B cell (primary cell): ENCODE results near the gene JARID2. TPM values are rescaled to one million over a fixed set of nuclear protein-coding genes. Genes with fewer than 3 reads are reported as not detected.

Source experiments
- ATAC-seq: fragments of 200-7000 bp; cut with Tn5 transposase; one replicate; pipeline ENCODE4 v1.10.0; 2021; ENCODE audit warnings: low read depth, mild to moderate bottlenecking, moderate number of reproducible peaks, moderate library complexity
- CTCF ChIA-PET: fragments of 350-600 bp; sonication (Branson Sonifier 250); formaldehyde crosslinking; loops from one replicate; lab custom pipeline; 2021; ENCODE audit warnings: antibody characterized with exemption, inconsistent platforms; lab: Charles Lee
- POLR2A ChIA-PET: fragments of 350-600 bp; sonication (Branson Sonifier 250); formaldehyde crosslinking; loops from one replicate; lab custom pipeline; 2021; ENCODE audit warnings: antibody characterized with exemption; lab: Charles Lee
- DNase-seq: peaks from one replicate; pipeline ENCODE4 v3.0.0; 2013
- H2AFZ ChIP-seq: 2 replicates; pipeline ENCODE4 v1.6.1; 2012; ENCODE audit warnings: mild to moderate bottlenecking, low read depth, low read length; ENCODE audit not compliant: insufficient read depth, poor library complexity, severe bottlenecking
- H3K27ac ChIP-seq, 2 donors: 1 replicate in 1 of 2; 2 replicates in 1 of 2; pipeline ENCODE4 v1.5.1; 2012 to 2013; ENCODE audit warnings: low read length in 2 of 2, mild to moderate bottlenecking in 2 of 2, moderate library complexity in 1 of 2
- H3K27me3 ChIP-seq, 4 experiments: fragments of 200-600 bp in 1 of 4; sonication (generic) in 1 of 4; replicated peaks in 1 of 4; 1 replicate in 2 of 4; 2 replicates in 2 of 4; pipeline versions ENCODE4 v1.6.1 to v1.7.0; 2013 to 2016; ENCODE audit warnings: low read length in 3 of 4, mild to moderate bottlenecking in 2 of 4, mixed read lengths in 1 of 4, moderate library complexity in 1 of 4; ENCODE audit not compliant: insufficient read depth in 4 of 4, control insufficient read depth in 3 of 4; ENCODE audit errors: control extremely low read depth in 1 of 4
- H3K36me3 ChIP-seq, 2 experiments: replicated peaks in 1 of 2; 1 replicate in 1 of 2; 2 replicates in 1 of 2; pipeline versions ENCODE4 v1.6.1 to v1.7.1; 2013; ENCODE audit warnings: low read length in 1 of 2; ENCODE audit not compliant: insufficient read depth in 2 of 2, control insufficient read depth in 1 of 2; ENCODE audit errors: control extremely low read depth in 1 of 2, extremely low read depth in 1 of 2
- H3K4me1 ChIP-seq, 2 donors: fragments of 200-600 bp in 1 of 2; sonication (generic) in 1 of 2; 1 replicate in 1 of 2; 2 replicates in 1 of 2; pipeline versions ENCODE4 v1.5.1 to v1.6.1; 2013 to 2017; ENCODE audit warnings: low read length in 2 of 2; ENCODE audit not compliant: control insufficient read depth in 2 of 2, insufficient read depth in 2 of 2
- H3K4me2 ChIP-seq: replicated peaks from 2 replicates; pipeline ENCODE3; 2012; ENCODE audit warnings: mild to moderate bottlenecking, low read depth, low read length; ENCODE audit not compliant: poor library complexity, severe bottlenecking
- H3K4me3 ChIP-seq, 5 experiments: fragments of 200-600 bp in 1 of 5; sonication (generic) in 1 of 5; 1 replicate in 3 of 5; 2 replicates in 2 of 5; pipeline versions ENCODE4 v1.5.1 to v1.7.0; 2011 to 2016; ENCODE audit warnings: low read length in 4 of 5, mild to moderate bottlenecking in 4 of 5, low read depth in 2 of 5, control low read depth in 1 of 5, moderate library complexity in 1 of 5; ENCODE audit not compliant: insufficient read depth in 1 of 5; ENCODE audit errors: control extremely low read depth in 1 of 5, extremely low read depth in 1 of 5
- H3K79me2 ChIP-seq: fragments of 200-600 bp; sonication (generic); one replicate; pipeline ENCODE4 v1.6.0; 2016; ENCODE audit warnings: low read length; ENCODE audit not compliant: control insufficient read depth, insufficient read depth
- H3K9ac ChIP-seq: fragments of 200-600 bp; sonication (generic); 2 replicates; pipeline ENCODE4 v1.6.1; 2017; ENCODE audit warnings: mild to moderate bottlenecking, low read length, moderate library complexity
- H3K9me3 ChIP-seq, 3 donors: one replicate each; pipeline versions ENCODE4 v1.6.1 to v1.7.1; 2013; ENCODE audit warnings: low read length in 2 of 3; ENCODE audit not compliant: control insufficient read depth in 2 of 3, insufficient read depth in 1 of 3; ENCODE audit errors: control extremely low read depth in 1 of 3
- H4K20me1 ChIP-seq: 2 replicates; pipeline ENCODE4 v1.6.0; 2012; ENCODE audit warnings: mild to moderate bottlenecking, low read length; ENCODE audit not compliant: insufficient read depth, control insufficient read depth, poor library complexity, severe bottlenecking
- H3K27ac Mint-ChIP-seq: one replicate; pipeline ENCODE4 v1.8.0; 2021; ENCODE audit warnings: mixed read lengths
- H3K27me3 Mint-ChIP-seq: one replicate; pipeline ENCODE4 v1.8.0; 2021; ENCODE audit warnings: mixed read lengths
- H3K4me1 Mint-ChIP-seq: one replicate; pipeline ENCODE4 v1.8.0; 2021; ENCODE audit warnings: mixed read lengths
- H3K4me3 Mint-ChIP-seq: one replicate; pipeline ENCODE4 v1.8.0; 2021; ENCODE audit warnings: mixed read lengths
- H3K9me3 Mint-ChIP-seq: one replicate; pipeline ENCODE4 v1.8.0; 2022; ENCODE audit warnings: mixed read lengths; ENCODE audit not compliant: insufficient read depth
- EZH2 ChIP-seq: IDR thresholded peaks from 2 replicates; pipeline ENCODE4 v1.6.1; 2012; ENCODE audit warnings: borderline replicate concordance, low read depth, mild to moderate bottlenecking, moderate library complexity, low read length; ENCODE audit not compliant: insufficient read depth, poor library complexity, severe bottlenecking
- WGBS: methylation state at CpG from one replicate; pipeline ENCODE4 v1.1.5; 2013; ENCODE audit warnings: missing lambda C conversion rate; ENCODE audit not compliant: insufficient coverage; 5-methylcytosine and 5-hydroxymethylcytosine counted together
- intact Hi-C: fragments of 100-400 bp; cut with micrococcal nuclease; formaldehyde crosslinking; loops from one replicate; pipeline ENCODE4 v1.10.0; 2022
- polyA plus RNA-seq: library from polyadenylated mRNA; depleted of rRNA; stranded (reverse); fragments of >200 nt; gene quantifications from 2 replicates; pipeline ENCODE4 v1.2.3, GENCODE V29; 2012
- total RNA-seq, 2 donors: library from RNA; stranded (reverse); fragments of 120-200 nt in 1 of 2; gene quantifications; 1 replicate in 1 of 2; 2 replicates in 1 of 2; pipeline versions ENCODE4 v1.2.3 to v1.2.4, GENCODE V29; 2013 to 2022
- TF ChIP-seq, protein P1 (sequence below): fragments of 200-600 bp; IDR thresholded peaks from one replicate; pipeline ENCODE4 v1.8.0; 2022; ENCODE audit warnings: antibody characterized with exemption, mild to moderate bottlenecking

JARID2 gene
- total and polyA plus RNA-seq, 2 donors (not counting 1 experiment from before 2014, with no cell fraction given) = 11.0 to 58.1 TPM

DNA sequence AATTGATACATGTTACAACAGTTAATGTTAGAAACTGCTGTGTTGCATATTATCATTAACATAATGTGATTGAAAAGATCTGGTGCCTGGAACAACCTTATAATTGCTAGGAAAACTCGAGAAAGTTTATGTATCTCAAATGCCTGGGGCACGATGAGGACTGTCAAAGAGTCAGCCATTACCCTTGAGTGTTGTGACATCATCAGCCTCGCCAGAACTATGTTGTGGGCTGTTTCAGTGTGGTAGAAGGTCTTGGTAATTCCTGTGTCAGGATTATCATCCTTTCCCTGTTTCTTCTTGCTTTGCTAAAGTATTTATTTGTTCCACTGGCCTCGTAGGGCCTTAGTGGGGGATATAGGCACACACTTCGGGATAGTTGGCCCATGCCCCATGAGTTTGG lies 231.9 kb downstream of the JARID2 start:
- no peak overlapping the region for H3K27ac Mint-ChIP-seq
- intact Hi-C loops = no loop called here
- ATAC-seq = no peak
- no peaks in the 10 kb centered on the region for H3K27me3 ChIP-seq
- H3K4me3 Mint-ChIP-seq = no peak overlapping the region
- H2AFZ ChIP-seq = no peak overlapping the region
- no peaks in the 10 kb centered on the region for H3K9me3 Mint-ChIP-seq
- no peaks in the 10 kb centered on the region for H3K9me3 ChIP-seq
- POLR2A ChIA-PET = no interaction called here
- H3K27me3 Mint-ChIP-seq = no peaks in the 10 kb centered on the region
- TF ChIP-seq, protein P1, sequence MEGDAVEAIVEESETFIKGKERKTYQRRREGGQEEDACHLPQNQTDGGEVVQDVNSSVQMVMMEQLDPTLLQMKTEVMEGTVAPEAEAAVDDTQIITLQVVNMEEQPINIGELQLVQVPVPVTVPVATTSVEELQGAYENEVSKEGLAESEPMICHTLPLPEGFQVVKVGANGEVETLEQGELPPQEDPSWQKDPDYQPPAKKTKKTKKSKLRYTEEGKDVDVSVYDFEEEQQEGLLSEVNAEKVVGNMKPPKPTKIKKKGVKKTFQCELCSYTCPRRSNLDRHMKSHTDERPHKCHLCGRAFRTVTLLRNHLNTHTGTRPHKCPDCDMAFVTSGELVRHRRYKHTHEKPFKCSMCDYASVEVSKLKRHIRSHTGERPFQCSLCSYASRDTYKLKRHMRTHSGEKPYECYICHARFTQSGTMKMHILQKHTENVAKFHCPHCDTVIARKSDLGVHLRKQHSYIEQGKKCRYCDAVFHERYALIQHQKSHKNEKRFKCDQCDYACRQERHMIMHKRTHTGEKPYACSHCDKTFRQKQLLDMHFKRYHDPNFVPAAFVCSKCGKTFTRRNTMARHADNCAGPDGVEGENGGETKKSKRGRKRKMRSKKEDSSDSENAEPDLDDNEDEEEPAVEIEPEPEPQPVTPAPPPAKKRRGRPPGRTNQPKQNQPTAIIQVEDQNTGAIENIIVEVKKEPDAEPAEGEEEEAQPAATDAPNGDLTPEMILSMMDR = no peak
- TF ChIP-seq EZH2 = no peak
- H3K4me2 ChIP-seq = no peak overlapping the region
- peaks cover 88% of the 10 kb centered on the region for H3K79me2 ChIP-seq
- H3K4me3 ChIP-seq = no peak overlapping the region
- H3K4me1 ChIP-seq = peaks cover 9 to 10% of the 10 kb centered on the region in 2 donors
- peaks cover 52% of the 10 kb centered on the region for H4K20me1 ChIP-seq
- H3K27ac ChIP-seq = no peak overlapping the region
- CTCF ChIA-PET = no interaction called here
- H3K36me3 ChIP-seq = peaks cover 7 to 20% of the 10 kb centered on the region in 2 experiments
- H3K9ac ChIP-seq = no peak overlapping the region
- DNase-seq = no peak
- whole genome bisulfite sequencing = 100% methylated on average over 1 of the region's 5 CpGs
- H3K4me1 Mint-ChIP-seq = peaks cover 60% of the 10 kb centered on the region

DNA sequence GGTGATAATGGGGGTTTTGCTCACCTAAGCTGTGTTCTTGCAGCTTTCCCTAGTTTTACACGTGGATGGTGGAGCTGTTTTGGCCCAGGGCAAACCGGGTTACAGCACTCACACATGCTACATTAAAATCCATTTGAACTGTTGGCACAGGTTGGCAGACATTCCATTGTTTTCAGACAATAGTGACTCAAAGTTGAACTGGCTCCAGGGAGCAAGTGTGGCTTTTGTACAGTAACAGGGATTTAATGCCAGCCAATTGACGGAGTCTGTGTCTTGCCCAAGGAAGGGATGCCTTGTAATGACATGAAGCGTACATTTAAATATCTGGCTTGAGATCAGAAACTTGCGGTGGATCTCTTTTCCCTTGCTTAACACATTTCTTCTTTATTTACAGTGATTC lies 233.9 kb downstream of the JARID2 start:
- no peak for TF ChIP-seq EZH2
- TF ChIP-seq, protein P1 = no peak
- no peak overlapping the region for H3K4me2 ChIP-seq
- no peak for ATAC-seq
- H3K27me3 Mint-ChIP-seq = no peaks in the 10 kb centered on the region
- intact Hi-C loops = no loop called here
- H3K27ac ChIP-seq = no peak overlapping the region
- no peak overlapping the region for H3K4me3 Mint-ChIP-seq
- H3K9me3 Mint-ChIP-seq = no peaks in the 10 kb centered on the region
- H3K4me1 ChIP-seq = peaks cover 9 to 10% of the 10 kb centered on the region in 2 donors
- no peak for DNase-seq
- H3K9ac ChIP-seq = no peak overlapping the region
- H3K4me3 ChIP-seq = no peak overlapping the region
- 100% methylated on average over 2 of the region's 5 CpGs for WGBS
- peaks cover 66% of the 10 kb centered on the region for H4K20me1 ChIP-seq
- ChIA-PET POLR2A (interaction anchor here (0.6 kb wide), 1 partner anchor 11 kb away, joined by 3 read pairs; no protein-coding TSS in a partner anchor), CTCF (interaction anchor here (0.6 kb wide), 1 partner anchor 378 kb away, joined by 4 read pairs; no protein-coding TSS in a partner anchor)
- peaks cover 61% of the 10 kb centered on the region for H3K4me1 Mint-ChIP-seq
- H3K9me3 ChIP-seq = no peaks in the 10 kb centered on the region
- peaks cover 95% of the 10 kb centered on the region for H3K79me2 ChIP-seq
- no peaks in the 10 kb centered on the region for H3K27me3 ChIP-seq
- no peak overlapping the region for H2AFZ ChIP-seq
- no peak overlapping the region for H3K27ac Mint-ChIP-seq
- peaks cover 0 to 8% of the 10 kb centered on the region in 2 experiments for H3K36me3 ChIP-seq
